ENCODE results near the gene OVCA2. TPM values are rescaled to one million over a fixed set of nuclear protein-coding genes. Genes with fewer than 3 reads are reported as not detected.
A peak's percentile ranks its signal among the peaks of the same experiment; 100 is the strongest.

OVCA2 gene
- total and polyA plus RNA-seq, 2 experiments from 2014 or later = 49.2 to 72.5 TPM

- Histone ChIP-seq H3K4me2 (peak overlapping the region; percentile 76), H3K9me2 (replicated peaks; ENCODE audit: insufficient read depth) (no peaks in the 10 kb centered on the region), H3K9me3 (ENCODE audit: low read depth) (no peaks in the 10 kb centered on the region), H3K4me3 (no peak overlapping the region), H2AFZ (no peak overlapping the region), H4K20me1 (ENCODE audit: insufficient read depth, poor library complexity, severe bottlenecking) (no peaks in the 10 kb centered on the region), H3K27me3 (peaks cover 21% of the 10 kb centered on the region), H3K36me3 (replicated peaks; ENCODE audit: insufficient read depth, low read depth) (no peaks in the 10 kb centered on the region), H3K27ac (no peak overlapping the region), H3K4me1 (ENCODE audit: insufficient read depth) (peaks cover 8% of the 10 kb centered on the region), H3K79me2 (peaks cover 15% of the 10 kb centered on the region)
- no peak for TF ChIP-seq EZH2 (IDR thresholded peaks at IDR 0.05; ENCODE audit: borderline replicate concordance)
- peak; percentile 53 for TF ChIP-seq CTCF (IDR thresholded peaks at IDR 0.05; ENCODE audit: poor library complexity)
- 31% methylated on average over 10 of the region's 10 CpGs for WGBS (ENCODE audit: low lambda C conversion rate, missing lambda C conversion rate)
- DNase-seq (ENCODE audit: low spot score) = no peak
Measured at GRCh38 chr17:2030779-2031163, 11.1 kb upstream of the OVCA2 start.

GRCh38 chr17:2033153-2033552, 8.7 kb upstream of the OVCA2 start:
- H2AFZ ChIP-seq = no peak overlapping the region
- no peak for DNase-seq (ENCODE audit: low spot score)
- no peak overlapping the region for H3K4me3 ChIP-seq
- no peak overlapping the region for H3K4me2 ChIP-seq
- peaks cover 7% of the 10 kb centered on the region for H3K4me1 ChIP-seq (ENCODE audit: insufficient read depth)
- no peaks in the 10 kb centered on the region for H3K36me3 ChIP-seq (replicated peaks; ENCODE audit: insufficient read depth, low read depth)
- no peaks in the 10 kb centered on the region for H4K20me1 ChIP-seq (ENCODE audit: insufficient read depth, poor library complexity, severe bottlenecking)
- WGBS (ENCODE audit: low lambda C conversion rate, missing lambda C conversion rate) = 96% methylated on average over 7 of the region's 7 CpGs
- no peaks in the 10 kb centered on the region for H3K9me2 ChIP-seq (replicated peaks; ENCODE audit: insufficient read depth)
- no peak for TF ChIP-seq EZH2phosphoT487 (IDR thresholded peaks at IDR 0.05; ENCODE audit: low read depth, severe bottlenecking, unreplicated experiment)
- no peak for TF ChIP-seq CTCF (IDR thresholded peaks at IDR 0.05; ENCODE audit: poor library complexity)
- no peak for TF ChIP-seq EZH2 (IDR thresholded peaks at IDR 0.05; ENCODE audit: borderline replicate concordance)
- H3K27ac ChIP-seq = no peak overlapping the region
- no peaks in the 10 kb centered on the region for H3K9me3 ChIP-seq (ENCODE audit: low read depth)
- H3K27me3 ChIP-seq = peaks cover 3% of the 10 kb centered on the region
- H3K79me2 ChIP-seq = peaks cover 15% of the 10 kb centered on the region

GRCh38 chr17:2034157-2034556, 7.7 kb upstream of the OVCA2 start:
- TF ChIP-seq CTCF (IDR thresholded peaks at IDR 0.05; ENCODE audit: poor library complexity) (no peak), EZH2phosphoT487 (IDR thresholded peaks at IDR 0.05; ENCODE audit: low read depth, severe bottlenecking, unreplicated experiment) (no peak), EZH2 (IDR thresholded peaks at IDR 0.05; ENCODE audit: borderline replicate concordance) (no peak)
- H3K79me2 ChIP-seq = peaks cover 15% of the 10 kb centered on the region
- H3K4me3 ChIP-seq = no peak overlapping the region
- no peaks in the 10 kb centered on the region for H3K36me3 ChIP-seq (replicated peaks; ENCODE audit: insufficient read depth, low read depth)
- no peaks in the 10 kb centered on the region for H3K9me3 ChIP-seq (ENCODE audit: low read depth)
- no peaks in the 10 kb centered on the region for H3K9me2 ChIP-seq (replicated peaks; ENCODE audit: insufficient read depth)
- H4K20me1 ChIP-seq (ENCODE audit: insufficient read depth, poor library complexity, severe bottlenecking) = no peaks in the 10 kb centered on the region
- no peaks in the 10 kb centered on the region for H3K27me3 ChIP-seq
- no peak overlapping the region for H3K4me2 ChIP-seq
- H3K27ac ChIP-seq = no peak overlapping the region
- H2AFZ ChIP-seq = no peak overlapping the region
- WGBS (ENCODE audit: low lambda C conversion rate, missing lambda C conversion rate) = 82% methylated on average over 4 of the region's 7 CpGs
- H3K4me1 ChIP-seq (ENCODE audit: insufficient read depth) = peaks cover 7% of the 10 kb centered on the region
- DNase-seq (ENCODE audit: low spot score) = no peak

All from hepatocyte (in vitro differentiated cells).